ENCODE results near the gene FAM43B. TPM values are rescaled to one million over a fixed set of nuclear protein-coding genes. Genes with fewer than 3 reads are reported as not detected.

Gene FAM43B
- polyA plus RNA-seq, 1 donor from 2014 or later = not detected

DNA sequence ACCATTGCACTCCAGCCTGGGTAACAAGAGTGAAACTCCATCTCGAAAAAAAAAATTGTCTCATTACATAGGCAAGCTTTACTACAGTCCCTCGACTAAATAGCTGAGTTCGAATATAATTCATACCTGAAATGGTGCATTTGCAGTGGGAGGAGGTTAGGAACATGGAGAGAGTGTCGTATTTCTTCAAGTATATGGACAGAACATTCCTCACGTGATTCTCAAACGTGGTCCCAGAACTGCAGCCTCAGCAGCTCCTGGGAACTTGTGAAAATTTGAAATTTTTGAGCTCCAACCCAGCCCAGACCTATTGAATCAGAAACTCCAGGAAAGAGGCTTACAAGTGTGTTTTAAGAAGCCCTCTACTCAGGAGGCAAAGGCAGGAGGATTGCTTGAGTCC lies 43.7 kb downstream of the FAM43B start:
- peaks cover 0 to 2% (median 0%) of the 10 kb centered on the region in 3 donors for H3K9me3 Mint-ChIP-seq
- peak overlapping the region in 1 of 3 donors; percentile 19 for H3K27ac Mint-ChIP-seq
- H3K27me3 Mint-ChIP-seq = peaks cover 19% of the 10 kb centered on the region

GRCh38 chr1:20597650-20598049 lies 45.3 kb downstream of the FAM43B start:
- Mint-ChIP-seq H3K4me1 (peaks cover 0 to 4% (median 0%) of the 10 kb centered on the region in 3 donors), H3K27me3 (peaks cover 8% of the 10 kb centered on the region), H3K9me3 (peaks cover 0 to 2% (median 0%) of the 10 kb centered on the region in 3 donors), H3K27ac (no peak overlapping the region), H3K4me3 (no peak overlapping the region), H3K36me3 (peaks cover 2% of the 10 kb centered on the region)

More for the DNA sequence above, 43.7 kb downstream of the FAM43B start:
- H3K4me3 Mint-ChIP-seq = no peak overlapping the region
- H3K36me3 Mint-ChIP-seq = peaks cover 2% of the 10 kb centered on the region
- peaks cover 0 to 1% (median 0%) of the 10 kb centered on the region in 3 donors for H3K4me1 Mint-ChIP-seq

DNA sequence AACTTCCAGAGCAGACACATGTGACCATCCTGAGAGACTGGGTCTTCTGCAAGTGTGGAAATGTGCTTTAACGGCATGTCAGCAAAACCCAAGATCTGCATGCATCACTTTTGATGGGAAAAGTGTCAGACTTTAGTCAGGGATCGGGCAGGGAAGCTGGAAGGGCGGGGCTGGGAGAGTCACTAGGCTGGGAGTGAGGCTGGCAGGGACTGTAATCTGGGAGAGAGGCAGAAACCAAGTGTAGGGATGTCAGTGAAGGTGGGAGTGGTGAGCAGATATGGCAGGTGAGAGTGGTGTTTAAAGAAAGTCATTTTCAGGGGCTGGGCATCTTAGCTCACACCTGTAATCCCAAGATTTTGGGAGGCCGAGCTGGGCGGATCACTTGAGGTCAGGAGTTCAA lies 47.8 kb downstream of the FAM43B start:
- Mint-ChIP-seq H3K9me3 (peaks cover 0 to 4% (median 3%) of the 10 kb centered on the region in 3 donors), H3K4me1 (peaks cover 0 to 4% (median 0%) of the 10 kb centered on the region in 3 donors), H3K27ac (no peak overlapping the region), H3K36me3 (peaks cover 2% of the 10 kb centered on the region), H3K4me3 (no peak overlapping the region), H3K27me3 (peaks cover 5% of the 10 kb centered on the region)

- H3K4me1 Mint-ChIP-seq = peaks cover 0 to 4% (median 0%) of the 10 kb centered on the region in 3 donors
- H3K36me3 Mint-ChIP-seq = peaks cover 2% of the 10 kb centered on the region
- no peak overlapping the region for H3K4me3 Mint-ChIP-seq
- H3K27me3 Mint-ChIP-seq = peaks cover 3% of the 10 kb centered on the region
- H3K9me3 Mint-ChIP-seq = peaks cover 0 to 4% (median 3%) of the 10 kb centered on the region in 3 donors
- H3K27ac Mint-ChIP-seq = no peak overlapping the region
These were observed 48.9 kb downstream of the FAM43B start for GRCh38 chr1:20601129-20601825.

DNA sequence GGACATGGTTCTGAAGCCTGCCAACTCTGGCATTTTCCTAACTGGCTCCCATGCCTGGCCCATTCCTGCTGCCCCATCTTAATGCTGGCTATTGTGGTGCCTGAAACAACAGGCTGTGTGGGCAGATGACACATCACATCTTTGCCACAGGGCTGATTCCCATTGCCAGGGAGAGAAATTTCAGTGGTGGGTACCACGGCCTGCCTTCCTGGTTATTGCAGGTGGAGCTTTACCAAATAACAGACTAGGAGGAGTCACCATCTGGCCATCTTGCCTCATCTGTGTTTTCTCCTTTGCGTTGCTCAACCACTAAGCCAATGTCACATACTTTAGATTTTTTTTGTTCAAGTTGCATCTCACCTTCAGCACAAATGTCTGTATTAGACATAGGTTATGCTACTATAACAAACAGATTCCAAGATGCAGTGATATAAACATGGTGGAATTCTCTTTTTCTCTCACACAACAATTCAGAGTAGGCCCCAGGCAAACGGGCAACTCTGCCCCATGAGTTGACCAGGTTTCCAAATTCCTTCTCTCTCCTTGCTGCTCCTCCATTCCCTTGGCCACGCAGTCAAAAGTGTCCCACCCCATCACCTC lies 50.6 kb downstream of the FAM43B start:
- Mint-ChIP-seq H3K36me3 (peaks cover 2% of the 10 kb centered on the region), H3K27ac (no peak overlapping the region), H3K4me1 (peaks cover 0 to 4% (median 0%) of the 10 kb centered on the region in 3 donors), H3K4me3 (no peak overlapping the region), H3K9me3 (peaks cover 0 to 4% (median 3%) of the 10 kb centered on the region in 3 donors), H3K27me3 (peaks cover 3% of the 10 kb centered on the region)

DNA sequence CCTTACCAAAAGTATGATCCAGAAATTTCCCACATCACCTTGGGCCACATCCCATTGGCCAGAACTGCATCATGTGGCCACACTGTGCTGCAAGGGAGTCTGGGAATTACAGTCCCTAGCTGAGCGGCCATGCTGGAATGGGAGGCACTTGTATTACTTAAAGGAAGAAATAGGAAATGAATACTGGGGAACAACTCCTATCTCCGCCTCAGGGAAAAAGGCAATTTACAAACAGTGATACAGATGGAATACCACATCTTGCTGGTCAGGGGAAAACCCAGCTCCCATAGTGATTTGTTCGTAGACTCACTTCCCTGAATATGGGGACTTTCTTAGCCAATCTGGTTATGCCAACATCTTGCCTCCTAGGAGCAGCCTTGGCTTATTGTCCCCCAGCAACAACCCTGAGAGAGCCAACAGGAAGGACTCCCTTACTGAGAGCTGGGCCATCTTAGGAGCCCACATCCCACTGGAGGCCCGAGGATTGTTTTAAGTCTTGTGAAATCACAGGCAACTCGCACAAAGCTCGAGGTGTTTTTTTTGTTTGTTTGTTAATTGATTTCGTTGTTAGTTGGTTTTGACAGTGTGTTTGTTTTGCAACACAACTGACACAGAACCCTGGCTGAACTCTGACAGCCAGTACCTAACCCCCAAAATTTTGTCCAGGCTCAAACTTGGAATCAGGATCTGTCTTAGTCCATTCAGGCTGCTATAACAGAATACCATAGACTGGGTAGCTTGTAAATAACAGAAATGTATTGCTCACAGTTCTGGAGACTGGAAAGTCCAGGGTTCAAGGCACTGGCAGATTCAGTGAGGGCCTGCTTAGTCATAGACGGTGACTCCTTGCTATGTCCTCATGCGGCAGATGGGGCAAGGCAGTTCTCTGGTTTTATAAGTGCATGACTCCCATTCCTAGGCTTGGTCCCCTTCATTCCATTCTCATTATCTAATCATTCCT lies 51.4 kb downstream of the FAM43B start:
- Mint-ChIP-seq H3K36me3 (peaks cover 2% of the 10 kb centered on the region), H3K4me1 (peaks cover 0 to 4% (median 0%) of the 10 kb centered on the region in 3 donors), H3K9me3 (peaks cover 0 to 4% (median 3%) of the 10 kb centered on the region in 3 donors), H3K27me3 (peaks cover 3% of the 10 kb centered on the region), H3K4me3 (no peak overlapping the region), H3K27ac (no peak overlapping the region)

Other genes starting within 250 kb of the FAM43B start
- 1.6 TPM for gene CAMK2N1, start 66.4 kb upstream of the FAM43B start, polyA plus RNA-seq
- 37.1 TPM for gene MUL1, start 44.4 kb upstream of the FAM43B start, polyA plus RNA-seq
- 0.73 TPM for gene CDA, start 36.5 kb downstream of the FAM43B start, polyA plus RNA-seq
- gene PINK1, start 80.9 kb downstream of the FAM43B start, polyA plus RNA-seq = 9.6 TPM
- gene DDOST, start 108.8 kb downstream of the FAM43B start, polyA plus RNA-seq = 209 TPM
- gene KIF17, start 165.4 kb downstream of the FAM43B start, polyA plus RNA-seq = not detected
- not detected for gene SH2D5, start 180.1 kb downstream of the FAM43B start, polyA plus RNA-seq
- gene HP1BP3, start 234.7 kb downstream of the FAM43B start, polyA plus RNA-seq = 230 TPM

All from IgD-negative memory B cell (primary cell).